Kasumi-1 (cell line): Measurements from ENCODE around the gene MYO9B.

Experiments
- DNase-seq, 2 experiments: peaks; one replicate each; lab custom pipeline; 2025; lab: John Stamatoyannopoulos, UW

Gene MYO9B

GRCh38 chr19:17075035-17075863 is at the start of gene MYO9B, which contains the start of gene HAUS8:
TSS of gene MYO9B (plus strand) at chr19:17075777. CDS start at chr19:17101718, 25,941 bp downstream.
TSS of gene HAUS8 (minus strand) at chr19:17075452. CDS start at chr19:17075422, 30 bp downstream.
- DNase-seq: peak; percentile 95

DNA sequence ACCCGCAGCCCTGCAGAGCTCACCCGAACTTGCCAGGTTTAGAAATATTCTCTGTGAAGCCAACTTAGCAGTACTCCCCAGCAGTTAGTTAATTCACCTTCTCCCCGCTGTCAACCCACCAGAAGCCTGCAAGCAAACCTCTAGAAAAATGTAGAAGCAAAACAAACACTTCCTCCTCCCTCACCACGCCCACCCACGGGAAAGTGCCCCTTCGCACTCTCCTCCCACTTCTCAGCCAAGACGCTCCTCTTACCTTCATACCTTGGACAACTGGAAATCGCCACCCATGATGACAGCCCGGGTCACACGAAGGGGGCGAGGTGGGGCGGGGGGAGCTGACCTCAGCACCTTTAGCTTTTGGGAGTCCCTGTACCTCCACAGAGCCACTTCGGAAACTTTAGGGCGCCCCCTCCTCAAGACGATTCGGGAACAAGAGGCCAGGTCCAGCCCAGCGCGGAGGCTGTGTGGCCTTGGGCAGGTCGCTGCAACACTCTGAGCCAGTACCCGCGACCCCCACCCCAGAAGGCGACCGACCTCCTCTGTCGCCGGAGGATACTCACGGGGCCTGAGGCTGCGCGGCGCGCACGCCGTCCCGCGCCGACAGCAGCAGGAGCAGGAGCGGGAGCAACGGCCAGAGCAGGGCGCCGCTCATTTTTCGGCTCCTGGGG is 49.5 kb upstream of the MYO9B start:
- no peak for DNase-seq

- no peak for DNase-seq
Measured at GRCh38 chr19:17026706-17027534, 48.7 kb upstream of the MYO9B start, which contains the start of gene CPAMD8. TSS of gene CPAMD8 (minus strand) at chr19:17026810. CDS start at chr19:17026642, 168 bp downstream.

DNA sequence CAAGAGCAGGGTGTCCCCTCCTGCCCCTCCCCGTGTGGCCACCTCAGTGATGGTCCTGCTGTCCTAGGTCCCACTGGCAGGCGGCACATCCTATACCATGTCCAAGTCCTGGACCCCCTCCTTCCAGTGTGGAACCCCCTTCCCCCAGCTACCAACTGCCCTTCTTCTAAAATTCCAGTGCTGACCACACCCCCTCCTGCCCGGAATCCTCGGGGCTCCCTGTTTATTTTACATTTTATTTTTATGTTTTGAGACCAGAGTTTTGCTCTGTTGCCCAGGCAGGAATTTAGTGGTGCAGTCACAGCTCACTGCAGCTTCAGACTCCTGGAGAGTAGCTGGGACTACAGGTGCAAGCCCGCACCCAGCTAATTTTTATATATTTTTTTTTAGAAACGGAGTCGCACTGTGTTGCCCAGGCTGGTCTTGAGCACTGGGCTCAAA is 48.0 kb upstream of the MYO9B start:
- no peak for DNase-seq

DNA sequence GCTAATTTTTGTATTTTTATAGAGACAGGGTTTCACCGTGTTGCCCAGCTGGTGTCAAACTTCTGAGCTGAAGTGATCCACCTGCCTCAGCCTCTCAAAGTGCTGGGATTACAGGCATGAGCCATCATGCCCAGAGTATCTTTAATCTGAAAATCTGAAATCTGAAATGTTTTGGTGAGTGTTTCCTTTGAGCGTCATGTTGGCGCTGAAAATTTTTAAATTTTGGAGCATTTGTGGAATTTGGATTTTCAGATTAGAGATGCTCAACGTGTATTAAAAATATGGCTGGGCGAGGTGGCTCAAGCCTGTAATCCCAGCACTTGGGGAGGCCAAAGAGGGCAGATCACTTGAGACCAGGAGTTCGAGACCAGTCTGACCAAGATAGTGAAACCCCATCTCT is 43.8 kb upstream of the MYO9B start:
- DNase-seq: no peak

- DNase-seq: peak; percentile 57 to 70
Measured at GRCh38 chr19:17035842-17036424, 39.6 kb upstream of the MYO9B start.

- DNase-seq: no peak
Measured at GRCh38 chr19:17036640-17037039, 38.9 kb upstream of the MYO9B start.

DNA sequence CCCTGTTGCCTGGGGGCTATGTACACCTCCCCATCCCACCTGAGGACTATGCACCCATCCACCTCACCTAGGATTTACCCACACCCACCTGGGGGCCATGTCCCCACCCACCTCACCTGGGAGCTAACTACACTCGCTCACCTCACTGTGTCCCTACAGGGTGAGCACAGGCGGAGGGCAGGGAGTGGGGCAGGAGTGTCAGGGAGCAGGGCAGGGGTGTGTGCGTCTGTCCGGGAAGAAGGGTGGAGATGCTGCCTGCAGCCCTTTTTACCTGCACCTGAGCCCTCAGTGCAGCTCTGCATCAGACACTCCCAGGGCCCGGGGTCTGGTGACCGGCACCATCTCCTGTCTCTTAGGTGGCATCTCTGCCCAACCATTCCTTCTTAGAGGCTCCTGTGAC is 38.4 kb upstream of the MYO9B start:
- DNase-seq: no peak

- DNase-seq: peak in 1 of 2 experiments; percentile 2
Measured at GRCh38 chr19:17037966-17038500, 37.5 kb upstream of the MYO9B start.

DNA sequence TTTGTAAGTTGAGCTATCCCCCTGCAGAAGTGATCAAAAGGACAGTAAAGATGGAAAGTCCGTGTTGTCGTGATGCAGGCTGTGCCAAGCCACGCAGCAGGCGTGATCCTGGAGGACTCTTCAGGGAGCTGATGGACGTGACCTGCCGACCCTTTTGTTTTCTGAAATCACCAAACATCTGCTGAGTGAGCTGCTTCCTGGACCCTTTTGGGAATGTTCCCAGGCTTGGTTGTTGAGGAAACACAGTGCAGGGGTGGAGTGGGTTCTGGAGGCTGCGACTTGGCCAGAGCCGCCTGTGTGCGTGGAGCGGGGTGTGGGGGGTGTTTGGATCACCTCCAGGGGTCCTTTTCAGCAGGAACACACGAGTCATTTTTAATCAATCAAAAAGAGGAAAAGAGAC is 33.6 kb upstream of the MYO9B start:
- no peak for DNase-seq

GRCh38 chr19:17043744-17044143 is 31.8 kb upstream of the MYO9B start:
- no peak for DNase-seq

DNA sequence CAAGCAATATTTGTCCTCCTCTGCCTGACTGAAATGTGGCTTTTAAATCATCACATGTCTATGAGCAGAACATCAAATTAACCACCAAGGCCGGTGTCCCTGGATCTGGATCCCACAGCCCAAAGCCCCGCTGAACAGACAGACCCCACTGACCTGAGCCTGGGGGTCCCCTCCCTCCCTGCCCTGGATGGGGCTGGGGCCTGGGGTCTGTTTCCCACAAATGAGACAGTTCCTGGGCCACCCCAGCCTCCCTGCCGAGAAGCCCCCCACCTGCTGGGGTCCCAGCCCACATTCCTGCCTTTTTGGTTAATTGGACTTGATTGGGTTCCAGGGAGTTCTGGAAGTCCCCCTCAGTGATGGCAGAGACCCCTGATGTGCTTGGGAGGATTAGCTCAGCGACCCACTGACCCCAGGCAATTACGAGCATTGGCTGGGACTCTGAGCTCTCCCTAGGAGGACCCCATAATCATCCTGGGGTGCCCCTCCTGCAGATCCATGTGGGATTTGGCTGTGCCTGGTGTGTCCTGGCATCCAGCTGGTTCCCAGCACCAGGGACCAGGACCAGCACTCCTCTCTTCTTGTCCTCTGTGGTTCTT is 29.6 kb upstream of the MYO9B start:
- DNase-seq: no peak

- DNase-seq: no peak
Measured at GRCh38 chr19:17048885-17049453, 26.6 kb upstream of the MYO9B start.

DNA sequence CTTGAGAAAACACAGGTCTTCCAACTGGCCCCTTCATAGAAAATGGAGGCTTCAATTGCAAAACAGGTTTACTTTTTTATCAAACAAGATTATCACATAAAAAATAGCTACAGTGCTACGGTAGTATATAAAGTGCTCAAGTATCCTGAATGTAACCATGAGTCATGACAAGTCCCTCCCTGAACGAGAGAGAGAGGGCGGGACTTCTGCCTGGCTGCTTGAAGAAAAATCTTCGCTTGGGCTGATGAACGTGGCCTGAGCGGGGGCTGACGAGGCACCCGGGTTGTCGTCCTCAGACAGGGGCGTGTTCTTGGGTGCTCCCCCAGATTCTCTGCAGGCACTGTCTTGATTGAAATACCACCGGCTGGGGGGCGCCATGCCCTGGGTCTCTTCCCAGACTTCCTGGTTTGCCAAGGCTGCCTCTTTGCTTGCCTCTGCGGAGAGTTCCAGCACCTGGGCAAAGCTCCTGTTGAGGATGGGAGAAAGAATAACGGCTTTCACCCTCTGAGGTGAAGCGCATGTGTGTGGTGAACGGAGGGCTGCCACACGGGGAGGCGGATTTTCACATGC is 25.8 kb upstream of the MYO9B start:
- DNase-seq: no peak

DNA sequence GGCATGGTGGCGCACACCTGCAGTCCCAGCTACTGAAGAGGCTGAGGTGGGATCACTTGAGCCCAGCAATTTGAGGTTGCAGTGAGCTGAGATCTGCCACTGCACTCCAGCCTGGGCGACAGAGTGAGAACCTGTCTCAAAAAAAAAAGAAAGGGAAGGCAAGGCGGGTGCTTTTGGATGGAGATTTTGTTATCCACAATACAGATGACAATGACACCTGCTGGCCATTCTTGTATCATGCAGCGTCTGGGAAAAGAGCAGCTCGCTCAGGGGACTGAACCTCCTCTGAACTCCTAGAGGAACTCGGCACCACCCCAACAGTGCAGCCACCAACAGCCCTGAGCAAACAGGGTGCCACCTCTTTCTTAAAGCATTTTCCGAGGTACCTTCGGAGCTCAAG is 23.1 kb upstream of the MYO9B start:
- peak; percentile 59 to 66 for DNase-seq

DNA sequence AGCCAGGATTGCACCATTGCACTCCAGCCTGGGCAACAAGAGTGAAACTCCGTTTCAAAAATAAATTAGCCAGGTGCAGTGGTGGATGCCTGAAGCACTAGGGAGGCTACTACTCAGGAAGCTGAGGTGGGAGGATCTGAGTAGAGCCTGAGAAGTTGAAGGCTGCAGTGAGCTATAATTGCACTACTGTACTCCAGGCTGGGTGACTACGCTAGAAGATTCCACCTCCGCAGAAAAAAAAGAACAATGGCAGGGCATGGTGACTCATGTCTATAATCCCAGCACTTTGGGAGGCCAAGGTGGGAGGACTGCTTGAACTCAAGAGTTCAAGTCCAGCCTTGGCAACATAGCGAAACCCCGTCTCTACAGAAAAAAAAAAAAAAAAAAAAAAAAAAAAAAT is 20.8 kb upstream of the MYO9B start:
- DNase-seq: no peak

DNA sequence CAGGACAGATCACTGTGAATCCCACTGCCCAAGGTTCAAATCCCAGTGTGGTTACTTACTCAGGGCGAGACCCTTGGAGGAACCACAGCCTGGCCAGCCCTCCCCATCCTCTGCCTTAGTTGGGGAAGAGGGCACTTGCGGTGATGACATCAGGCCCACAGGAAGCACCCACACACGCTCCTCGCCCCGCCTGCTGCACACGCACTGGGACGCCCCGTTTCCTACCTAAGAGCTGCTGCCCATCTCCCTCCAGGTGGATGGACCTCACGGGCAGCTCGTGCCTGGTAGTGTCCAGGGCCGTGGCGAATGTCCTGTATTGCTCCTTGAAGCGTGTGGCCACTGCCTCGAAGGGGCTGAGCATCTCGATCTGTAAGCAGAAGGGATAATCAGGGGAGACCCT is 19.9 kb upstream of the MYO9B start:
- no peak for DNase-seq

DNA sequence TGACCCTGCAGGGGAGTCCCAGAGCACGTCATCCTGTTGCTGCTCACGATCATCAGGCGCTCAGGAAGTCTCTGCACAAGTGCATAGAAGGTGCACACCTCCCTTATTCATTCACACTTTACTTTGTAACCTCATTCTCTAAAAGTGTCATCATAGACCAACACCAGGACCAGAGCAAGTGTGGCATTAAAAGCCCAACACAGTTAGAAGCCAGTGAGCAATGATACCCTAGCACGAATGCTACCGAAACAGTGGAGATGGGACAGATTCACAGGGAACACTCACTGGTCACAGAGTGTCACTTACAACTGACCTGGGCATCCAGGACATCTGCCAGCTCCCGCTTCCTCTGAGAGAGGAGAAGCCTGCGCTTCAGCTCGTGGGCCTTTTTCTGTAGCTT is 17.3 kb upstream of the MYO9B start:
- no peak for DNase-seq

- no peak for DNase-seq
Measured at GRCh38 chr19:17060802-17061201, 14.8 kb upstream of the MYO9B start.

- no peak for DNase-seq
Measured at GRCh38 chr19:17061205-17061604, 14.4 kb upstream of the MYO9B start.

DNA sequence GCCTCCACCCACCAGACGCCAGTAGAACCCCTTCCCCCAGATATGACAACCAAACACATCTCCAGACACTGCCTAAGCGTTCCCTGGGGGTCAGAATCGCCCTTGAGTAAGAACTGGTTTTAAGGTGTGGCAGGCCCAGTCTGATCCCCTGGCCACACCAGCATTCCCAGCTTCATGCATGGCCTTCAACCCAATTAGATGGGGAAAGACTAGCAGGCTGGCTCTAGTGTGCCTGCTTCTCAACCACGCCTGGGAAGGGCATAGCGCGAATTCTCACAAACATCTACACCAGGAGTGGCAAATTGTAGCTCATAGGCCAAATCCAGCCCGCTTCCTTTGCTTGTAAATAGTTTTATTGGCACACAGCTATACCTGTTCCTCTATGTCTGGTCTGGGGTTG is 13.9 kb upstream of the MYO9B start:
- DNase-seq: no peak
